ENCODE measurements around the gene LAGE3.

The LAGE3 gene

DNA sequence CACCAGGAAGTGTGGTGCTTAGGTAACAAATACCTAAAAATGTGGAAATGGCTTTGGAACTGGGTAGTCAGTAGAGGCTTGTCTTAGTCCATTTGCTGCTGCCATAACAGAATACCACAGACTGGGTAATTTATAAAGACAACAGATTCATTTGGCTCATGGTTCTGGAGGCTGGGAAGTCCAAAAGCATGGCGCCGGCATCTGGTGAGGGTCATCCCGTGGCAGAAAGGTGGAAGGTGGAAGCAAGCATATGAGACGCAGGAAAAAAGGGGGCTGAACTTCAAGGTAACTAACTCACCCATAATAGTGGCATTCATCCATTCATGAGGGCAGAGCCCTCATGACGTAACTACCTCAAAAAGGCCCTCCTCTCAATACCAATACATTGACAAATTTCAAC, 30.4 kb upstream of the LAGE3 start:
- Histone ChIP-seq H3K4me2 (ENCODE audit: insufficient read depth, low read length, poor library complexity, severe bottlenecking) (no peak overlapping the region), H3K4me1 (ENCODE audit: control insufficient read depth in 2 of 2, insufficient read depth in 1 of 2, low read depth in 1 of 2, low read length in 2 of 2) (peaks cover 0 to 3% of the 10 kb centered on the region in 2 donors), H2AK5ac (ENCODE audit: low read depth, low read length) (no peak overlapping the region), H3K27ac (replicated peaks; ENCODE audit: low read length) (no peak overlapping the region), H2BK12ac (ENCODE audit: low read length) (no peak overlapping the region), H3K4me3 (ENCODE audit: low read length in 2 of 2) (no peak overlapping the region), H3K79me1 (ENCODE audit: low read depth, low read length) (no peaks in the 10 kb centered on the region), H3K4ac (ENCODE audit: low read length) (no peak overlapping the region), H2BK120ac (ENCODE audit: low read depth, low read length) (no peak overlapping the region), H3K18ac (ENCODE audit: low read length) (no peak overlapping the region), H2BK5ac (ENCODE audit: low read length) (no peak overlapping the region), H3K9ac (ENCODE audit: low read depth, low read length, poor library complexity) (no peak overlapping the region), H4K91ac (ENCODE audit: low read depth, low read length, poor library complexity) (no peak overlapping the region), H3K27me3 (ENCODE audit: control insufficient read depth in 3 of 3, insufficient read depth in 3 of 3, low read depth in 1 of 3, low read length in 3 of 3) (no peaks in the 10 kb centered on the region), H2BK15ac (ENCODE audit: low read length) (no peak overlapping the region), H3K14ac (ENCODE audit: low read length) (no peak overlapping the region), H3K23ac (ENCODE audit: low read depth, low read length, poor library complexity) (no peak overlapping the region), H2AFZ (ENCODE audit: low read length) (no peak overlapping the region), H3K9me3 (replicated peaks in 1 of 2; ENCODE audit: control insufficient read depth in 2 of 2, insufficient read depth in 1 of 2, low read depth in 1 of 2, low read length in 2 of 2) (no peaks in the 10 kb centered on the region), H4K8ac (ENCODE audit: low read depth, low read length) (no peak overlapping the region), H3K36me3 (replicated peaks in 1 of 2; ENCODE audit: control insufficient read depth in 2 of 2, insufficient read depth in 2 of 2, low read length in 2 of 2) (peaks cover 0 to 20% of the 10 kb centered on the region in 2 donors)
- no peak for DNase-seq (ENCODE audit: low spot score)
- WGBS, 2 donors (ENCODE audit: extremely low coverage in 2 of 2, insufficient read length in 2 of 2, insufficient replicate concordance in 1 of 2), result no CpG with 5 or more reads among the region's 5 CpGs

DNA sequence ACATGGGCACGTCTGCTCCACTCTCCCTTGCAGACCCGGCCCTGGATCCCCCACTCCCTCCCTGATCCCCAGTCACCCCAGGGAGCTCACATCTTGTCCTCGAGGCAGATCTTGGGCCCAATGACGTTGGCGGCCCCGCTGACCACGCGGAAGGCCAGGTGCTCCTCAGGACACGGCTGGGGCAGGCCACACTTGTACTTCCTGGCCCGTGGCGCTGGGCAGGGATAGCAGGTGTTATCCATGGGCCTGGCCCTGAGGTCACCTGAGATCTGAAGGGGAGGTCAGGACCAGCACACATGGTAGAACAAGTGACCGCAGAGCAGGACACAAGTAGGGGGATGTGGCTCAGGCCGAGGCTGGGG, 29.3 kb upstream of the LAGE3 start:
- no peak overlapping the region for H3K18ac ChIP-seq (ENCODE audit: low read length)
- no peak for DNase-seq (ENCODE audit: low spot score)
- H3K4me1 ChIP-seq (ENCODE audit: control insufficient read depth in 2 of 2, insufficient read depth in 1 of 2, low read depth in 1 of 2, low read length in 2 of 2), result peaks cover 0 to 3% of the 10 kb centered on the region in 2 donors
- no CpG with 5 or more reads among the region's 13 CpGs for WGBS, 2 donors (ENCODE audit: extremely low coverage in 2 of 2, insufficient read length in 2 of 2, insufficient replicate concordance in 1 of 2)
- no peak overlapping the region for H3K23ac ChIP-seq (ENCODE audit: low read depth, low read length, poor library complexity)
- H3K27ac ChIP-seq (replicated peaks; ENCODE audit: low read length), result no peak overlapping the region
- peaks cover 0 to 20% of the 10 kb centered on the region in 2 donors for H3K36me3 ChIP-seq (replicated peaks in 1 of 2; ENCODE audit: control insufficient read depth in 2 of 2, insufficient read depth in 2 of 2, low read length in 2 of 2)
- no peak overlapping the region for H2BK120ac ChIP-seq (ENCODE audit: low read depth, low read length)
- H3K4me2 ChIP-seq (ENCODE audit: insufficient read depth, low read length, poor library complexity, severe bottlenecking), result no peak overlapping the region
- no peak overlapping the region for H2BK5ac ChIP-seq (ENCODE audit: low read length)
- no peak overlapping the region for H2BK15ac ChIP-seq (ENCODE audit: low read length)
- no peaks in the 10 kb centered on the region for H3K9me3 ChIP-seq (replicated peaks in 1 of 2; ENCODE audit: control insufficient read depth in 2 of 2, insufficient read depth in 1 of 2, low read depth in 1 of 2, low read length in 2 of 2)
- H2BK12ac ChIP-seq (ENCODE audit: low read length), result no peak overlapping the region
- no peak overlapping the region for H2AK5ac ChIP-seq (ENCODE audit: low read depth, low read length)
- no peak overlapping the region for H3K4ac ChIP-seq (ENCODE audit: low read length)
- no peaks in the 10 kb centered on the region for H3K27me3 ChIP-seq (ENCODE audit: control insufficient read depth in 3 of 3, insufficient read depth in 3 of 3, low read depth in 1 of 3, low read length in 3 of 3)
- H3K9ac ChIP-seq (ENCODE audit: low read depth, low read length, poor library complexity), result no peak overlapping the region
- no peaks in the 10 kb centered on the region for H3K79me1 ChIP-seq (ENCODE audit: low read depth, low read length)
- no peak overlapping the region for H4K8ac ChIP-seq (ENCODE audit: low read depth, low read length)
- no peak overlapping the region for H3K14ac ChIP-seq (ENCODE audit: low read length)
- H3K4me3 ChIP-seq (ENCODE audit: low read length in 2 of 2), result no peak overlapping the region
- H4K91ac ChIP-seq (ENCODE audit: low read depth, low read length, poor library complexity), result no peak overlapping the region
- no peak overlapping the region for H2AFZ ChIP-seq (ENCODE audit: low read length)

DNA sequence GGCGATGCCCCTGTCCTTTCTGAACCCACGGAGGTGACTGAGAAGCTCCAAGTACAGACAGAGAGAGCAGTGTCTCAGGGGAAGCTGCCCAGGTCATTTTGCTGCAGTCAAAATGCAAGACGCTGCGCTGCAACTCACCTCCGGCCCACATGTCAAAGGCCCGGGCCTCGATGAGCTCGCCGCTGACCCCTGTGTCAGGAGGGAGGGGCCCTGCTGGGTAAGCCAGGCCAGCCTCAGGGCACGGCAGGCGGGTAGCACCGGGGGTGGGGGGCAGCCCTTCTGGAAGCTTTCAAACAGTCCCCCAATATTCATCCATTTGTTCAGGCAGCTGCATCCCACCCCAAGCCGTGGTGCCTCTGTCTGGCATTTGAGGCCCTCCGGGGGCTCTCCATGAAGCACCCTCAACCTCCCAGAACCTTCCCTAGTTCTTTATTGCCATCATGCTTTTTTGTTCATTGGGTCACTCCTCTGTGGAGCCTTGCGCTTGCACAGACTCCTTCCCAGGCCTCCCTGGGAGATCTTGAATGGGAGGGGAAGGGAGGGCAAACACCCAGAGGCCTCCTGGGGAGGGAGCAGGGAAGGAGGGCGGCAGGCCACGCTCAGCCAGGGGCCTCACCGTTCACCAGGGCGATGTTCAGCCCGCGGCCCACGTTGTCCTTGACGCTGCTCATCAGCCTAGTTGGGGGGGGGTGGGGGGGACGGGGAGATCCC, 28.7 kb upstream of the LAGE3 start:
- no peak overlapping the region for H4K91ac ChIP-seq (ENCODE audit: low read depth, low read length, poor library complexity)
- no peak overlapping the region for H2AK5ac ChIP-seq (ENCODE audit: low read depth, low read length)
- no peak overlapping the region for H2BK12ac ChIP-seq (ENCODE audit: low read length)
- no peak overlapping the region for H3K27ac ChIP-seq (replicated peaks; ENCODE audit: low read length)
- H3K4ac ChIP-seq (ENCODE audit: low read length), result no peak overlapping the region
- no peak overlapping the region for H2AFZ ChIP-seq (ENCODE audit: low read length)
- peaks cover 0 to 3% of the 10 kb centered on the region in 2 donors for H3K4me1 ChIP-seq (ENCODE audit: control insufficient read depth in 2 of 2, insufficient read depth in 1 of 2, low read depth in 1 of 2, low read length in 2 of 2)
- no peak overlapping the region for H2BK15ac ChIP-seq (ENCODE audit: low read length)
- no peaks in the 10 kb centered on the region for H3K27me3 ChIP-seq (ENCODE audit: control insufficient read depth in 3 of 3, insufficient read depth in 3 of 3, low read depth in 1 of 3, low read length in 3 of 3)
- H3K18ac ChIP-seq (ENCODE audit: low read length), result no peak overlapping the region
- no peak overlapping the region for H3K4me2 ChIP-seq (ENCODE audit: insufficient read depth, low read length, poor library complexity, severe bottlenecking)
- no peaks in the 10 kb centered on the region for H3K79me1 ChIP-seq (ENCODE audit: low read depth, low read length)
- no peak overlapping the region for H3K9ac ChIP-seq (ENCODE audit: low read depth, low read length, poor library complexity)
- H3K36me3 ChIP-seq (replicated peaks in 1 of 2; ENCODE audit: control insufficient read depth in 2 of 2, insufficient read depth in 2 of 2, low read length in 2 of 2), result peaks cover 0 to 20% of the 10 kb centered on the region in 2 donors
- no peak overlapping the region for H3K14ac ChIP-seq (ENCODE audit: low read length)
- H2BK5ac ChIP-seq (ENCODE audit: low read length), result no peak overlapping the region
- no peak overlapping the region for H3K4me3 ChIP-seq (ENCODE audit: low read length in 2 of 2)
- no peak for DNase-seq (ENCODE audit: low spot score)
- no CpG with 5 or more reads among the region's 24 CpGs for WGBS, 2 donors (ENCODE audit: extremely low coverage in 2 of 2, insufficient read length in 2 of 2, insufficient replicate concordance in 1 of 2)
- no peak overlapping the region for H4K8ac ChIP-seq (ENCODE audit: low read depth, low read length)
- H3K9me3 ChIP-seq (replicated peaks in 1 of 2; ENCODE audit: control insufficient read depth in 2 of 2, insufficient read depth in 1 of 2, low read depth in 1 of 2, low read length in 2 of 2), result no peaks in the 10 kb centered on the region
- no peak overlapping the region for H3K23ac ChIP-seq (ENCODE audit: low read depth, low read length, poor library complexity)
- H2BK120ac ChIP-seq (ENCODE audit: low read depth, low read length), result no peak overlapping the region

DNA sequence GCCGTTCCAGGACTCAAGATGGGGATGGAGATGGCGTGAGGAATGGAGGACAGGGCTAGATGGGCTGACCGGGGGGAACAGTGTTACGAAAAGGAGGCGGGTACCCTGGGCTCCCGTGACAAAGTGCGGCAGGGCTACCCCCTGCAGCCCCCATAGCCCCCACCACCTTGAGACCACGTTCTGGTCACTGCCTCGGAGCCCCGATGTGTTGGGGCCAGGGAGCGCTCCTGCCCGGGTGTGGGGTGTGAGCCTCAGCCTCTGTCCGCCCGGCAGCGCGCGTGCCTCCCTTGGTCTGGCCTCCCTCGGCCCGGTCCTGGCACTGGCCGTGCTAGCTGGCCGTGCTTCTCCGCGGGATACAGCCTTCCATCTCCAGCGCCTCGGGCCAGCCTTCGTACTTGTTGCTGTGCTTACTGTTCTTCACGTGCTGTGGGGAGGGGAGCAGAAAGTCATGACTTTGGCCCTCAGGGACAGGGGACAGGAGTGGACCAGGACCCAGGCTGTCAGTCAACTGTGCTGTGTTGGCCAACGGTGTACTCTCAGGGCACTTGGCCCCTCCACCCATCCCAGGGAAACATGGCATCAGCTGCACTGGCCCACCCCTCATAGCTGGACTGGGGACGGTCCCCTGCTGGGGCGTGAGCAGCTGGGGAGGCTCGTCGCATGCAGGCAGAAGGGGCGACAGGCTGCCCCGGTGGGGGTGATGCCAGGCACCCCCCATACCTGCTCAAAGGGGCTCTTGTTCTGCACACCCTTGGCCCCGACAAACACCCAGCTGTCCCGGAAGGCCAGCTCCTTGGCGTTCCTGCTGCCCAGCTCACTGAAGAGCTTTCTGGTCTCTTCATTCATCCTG, 27.6 kb upstream of the LAGE3 start:
- Histone ChIP-seq H3K4me3 (ENCODE audit: low read length in 2 of 2) (no peak overlapping the region), H3K14ac (ENCODE audit: low read length) (no peak overlapping the region), H2BK5ac (ENCODE audit: low read length) (no peak overlapping the region), H3K27ac (replicated peaks; ENCODE audit: low read length) (no peak overlapping the region), H3K4ac (ENCODE audit: low read length) (no peak overlapping the region), H3K23ac (ENCODE audit: low read depth, low read length, poor library complexity) (no peak overlapping the region), H3K27me3 (ENCODE audit: control insufficient read depth in 3 of 3, insufficient read depth in 3 of 3, low read depth in 1 of 3, low read length in 3 of 3) (no peaks in the 10 kb centered on the region), H4K8ac (ENCODE audit: low read depth, low read length) (peak overlapping the region; percentile 3), H2AFZ (ENCODE audit: low read length) (no peak overlapping the region), H3K79me1 (ENCODE audit: low read depth, low read length) (no peaks in the 10 kb centered on the region), H2BK120ac (ENCODE audit: low read depth, low read length) (no peak overlapping the region), H3K36me3 (replicated peaks in 1 of 2; ENCODE audit: control insufficient read depth in 2 of 2, insufficient read depth in 2 of 2, low read length in 2 of 2) (peaks cover 0 to 20% of the 10 kb centered on the region in 2 donors), H2AK5ac (ENCODE audit: low read depth, low read length) (no peak overlapping the region), H3K18ac (ENCODE audit: low read length) (no peak overlapping the region), H2BK12ac (ENCODE audit: low read length) (no peak overlapping the region), H2BK15ac (ENCODE audit: low read length) (no peak overlapping the region), H3K9ac (ENCODE audit: low read depth, low read length, poor library complexity) (peak overlapping the region; percentile 60), H4K91ac (ENCODE audit: low read depth, low read length, poor library complexity) (no peak overlapping the region), H3K4me2 (ENCODE audit: insufficient read depth, low read length, poor library complexity, severe bottlenecking) (no peak overlapping the region), H3K9me3 (replicated peaks in 1 of 2; ENCODE audit: control insufficient read depth in 2 of 2, insufficient read depth in 1 of 2, low read depth in 1 of 2, low read length in 2 of 2) (no peaks in the 10 kb centered on the region), H3K4me1 (ENCODE audit: control insufficient read depth in 2 of 2, insufficient read depth in 1 of 2, low read depth in 1 of 2, low read length in 2 of 2) (peaks cover 0 to 3% of the 10 kb centered on the region in 2 donors)
- WGBS, 2 donors (ENCODE audit: extremely low coverage in 2 of 2, insufficient read length in 2 of 2, insufficient replicate concordance in 1 of 2), result no CpG with 5 or more reads among the region's 37 CpGs
- DNase-seq (ENCODE audit: low spot score), result no peak
